ENCODE measurements around the gene CACTIN. TPM values are rescaled to one million over a fixed set of nuclear protein-coding genes. Genes with fewer than 3 reads are reported as not detected.
"Not testable (repeated sequence)": the region's sequence is repeated elsewhere in the genome, so short reads cannot be mapped to it uniquely, and the experiment has no call there.

CACTIN gene
- total RNA-seq, 1 donor from 2014 or later, result 12.5 TPM

DNA sequence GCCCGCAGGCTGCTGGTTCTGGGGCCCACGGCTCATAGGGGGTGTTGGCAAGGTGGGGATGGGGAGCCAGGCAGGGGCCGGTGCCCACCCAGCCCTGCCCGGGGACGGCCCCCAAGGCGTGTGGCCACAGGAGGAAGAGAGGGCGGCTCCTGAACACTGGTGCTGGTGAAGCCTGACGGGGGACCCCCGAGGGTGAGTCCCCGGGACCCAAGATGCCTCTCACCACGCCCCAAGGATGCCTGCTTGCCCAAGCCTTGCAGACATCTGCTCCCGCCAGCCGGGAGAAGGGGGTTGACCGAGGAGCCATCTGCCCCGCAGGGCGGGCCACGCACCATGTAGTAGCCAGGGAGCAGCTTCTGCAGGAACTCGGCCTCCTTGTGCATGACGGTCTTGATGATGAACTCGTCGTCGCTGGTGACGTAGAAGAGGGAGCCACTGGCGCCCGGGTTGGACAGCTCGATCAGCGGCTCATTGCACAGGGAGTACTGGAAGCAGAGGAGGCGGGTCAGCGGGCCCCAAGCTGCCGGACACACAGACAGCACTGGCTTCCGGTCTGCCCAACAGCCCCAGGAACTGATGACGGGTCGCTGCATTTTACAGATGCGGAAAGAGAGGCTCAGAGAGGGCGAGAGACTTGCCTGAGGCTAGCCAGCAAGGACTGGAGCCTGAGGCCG, 29.6 kb upstream of the CACTIN start:
- no peaks in the 10 kb centered on the region for H3K9me3 ChIP-seq (ENCODE audit: control insufficient read depth in 3 of 3, low read length in 3 of 3)
- peaks cover 35 to 60% (median 42%) of the 10 kb centered on the region in 3 donors for H3K36me3 ChIP-seq (ENCODE audit: control insufficient read depth in 3 of 3, insufficient read depth in 3 of 3, low read length in 3 of 3)
- no peaks in the 10 kb centered on the region for H3K27me3 ChIP-seq (ENCODE audit: control insufficient read depth in 3 of 3, insufficient read depth in 3 of 3, low read length in 3 of 3)
- H3K27ac ChIP-seq (ENCODE audit: low read depth, low read length), result no peak overlapping the region
- H3K4me3 ChIP-seq (ENCODE audit: low read length in 3 of 3), result no peak overlapping the region
- peaks cover 4 to 23% (median 16%) of the 10 kb centered on the region in 3 donors for H3K4me1 ChIP-seq (ENCODE audit: control insufficient read depth in 3 of 3, insufficient read depth in 3 of 3, low read length in 3 of 3)
- no peak overlapping the region for H3K9ac ChIP-seq (ENCODE audit: low read depth in 1 of 3, low read length in 3 of 3)

DNA sequence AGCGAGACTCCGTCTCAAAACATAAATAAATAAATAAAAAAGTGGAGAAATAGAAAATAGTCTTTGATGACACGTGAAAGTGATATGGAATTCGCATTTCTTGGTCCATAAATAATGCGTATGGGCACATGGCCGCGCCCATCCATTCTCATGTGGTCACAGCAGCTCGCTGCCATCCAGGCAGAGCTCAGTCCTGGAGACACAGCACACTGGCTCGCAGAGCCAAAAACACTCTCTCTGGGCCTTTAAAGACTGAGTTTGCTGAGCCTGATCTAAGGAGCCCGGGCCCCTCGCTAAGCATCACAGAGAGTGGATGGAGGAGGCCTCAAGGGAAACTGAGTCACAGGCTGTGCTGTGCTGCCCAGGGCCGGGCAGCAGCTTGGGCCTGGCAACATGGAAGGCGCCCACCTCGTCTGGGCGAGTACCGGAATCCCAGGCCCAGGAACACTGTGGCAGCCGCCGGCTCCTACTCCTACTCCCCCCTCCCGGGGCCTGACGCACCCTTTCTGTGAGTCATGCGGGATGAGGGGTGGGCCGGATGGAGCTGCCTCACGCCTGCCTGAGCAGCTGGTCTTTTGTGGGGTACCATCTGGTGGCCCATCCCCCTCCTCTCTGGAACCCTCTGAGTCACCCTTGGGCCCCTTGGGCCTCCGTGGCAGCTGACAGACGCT, 28.9 kb upstream of the CACTIN start:
- H3K27me3 ChIP-seq (ENCODE audit: control insufficient read depth in 3 of 3, insufficient read depth in 3 of 3, low read length in 3 of 3), result no peaks in the 10 kb centered on the region
- H3K4me3 ChIP-seq (ENCODE audit: low read length in 3 of 3), result no peak overlapping the region
- H3K27ac ChIP-seq (ENCODE audit: low read depth, low read length), result no peak overlapping the region
- H3K36me3 ChIP-seq (ENCODE audit: control insufficient read depth in 3 of 3, insufficient read depth in 3 of 3, low read length in 3 of 3), result peaks cover 35 to 59% (median 44%) of the 10 kb centered on the region in 3 donors
- H3K9ac ChIP-seq (ENCODE audit: low read depth in 1 of 3, low read length in 3 of 3), result no peak overlapping the region
- H3K9me3 ChIP-seq (ENCODE audit: control insufficient read depth in 3 of 3, low read length in 3 of 3), result no peaks in the 10 kb centered on the region
- peaks cover 0 to 16% (median 11%) of the 10 kb centered on the region in 3 donors for H3K4me1 ChIP-seq (ENCODE audit: control insufficient read depth in 3 of 3, insufficient read depth in 3 of 3, low read length in 3 of 3)

DNA sequence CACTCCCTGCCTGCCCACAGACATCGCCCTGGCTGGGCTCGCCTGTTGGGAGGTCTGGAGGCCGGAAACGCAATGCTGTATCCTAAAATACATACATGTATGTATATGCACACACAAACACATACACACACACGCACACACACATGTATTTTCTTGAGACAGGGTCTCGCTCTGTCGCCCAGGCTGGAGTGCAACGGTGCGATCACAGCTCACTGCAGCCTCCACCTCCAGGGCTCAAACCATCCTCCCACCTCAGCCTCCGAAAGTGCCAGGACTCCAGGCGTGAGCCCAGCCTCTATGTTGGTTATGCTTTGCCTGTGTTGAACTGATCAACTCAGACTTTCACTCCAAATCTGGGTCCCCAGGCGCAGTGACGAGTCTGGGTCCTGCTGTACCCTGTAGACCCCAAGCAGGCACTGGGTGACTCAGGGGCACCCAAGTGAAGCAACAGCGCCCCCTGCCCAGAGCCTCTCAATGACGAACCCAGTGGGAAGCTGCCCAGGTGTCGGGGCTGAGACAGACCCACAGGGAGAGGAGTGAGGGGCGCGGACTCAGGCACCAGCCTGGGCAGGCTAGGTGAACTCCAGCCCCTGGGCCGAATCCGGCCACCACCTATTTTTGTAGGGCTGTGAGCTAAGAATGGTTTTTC, 27.4 kb upstream of the CACTIN start:
- Histone ChIP-seq H3K4me1 (ENCODE audit: control insufficient read depth in 3 of 3, insufficient read depth in 3 of 3, low read length in 3 of 3) (peaks cover 7 to 20% (median 18%) of the 10 kb centered on the region in 3 donors), H3K9me3 (ENCODE audit: control insufficient read depth in 3 of 3, low read length in 3 of 3) (no peaks in the 10 kb centered on the region), H3K27ac (ENCODE audit: low read depth, low read length) (no peak overlapping the region), H3K4me3 (ENCODE audit: low read length in 3 of 3) (no peak overlapping the region), H3K9ac (ENCODE audit: low read depth in 1 of 3, low read length in 3 of 3) (no peak overlapping the region), H3K27me3 (ENCODE audit: control insufficient read depth in 3 of 3, insufficient read depth in 3 of 3, low read length in 3 of 3) (no peaks in the 10 kb centered on the region), H3K36me3 (ENCODE audit: control insufficient read depth in 3 of 3, insufficient read depth in 3 of 3, low read length in 3 of 3) (peaks cover 33 to 50% (median 44%) of the 10 kb centered on the region in 3 donors)

DNA sequence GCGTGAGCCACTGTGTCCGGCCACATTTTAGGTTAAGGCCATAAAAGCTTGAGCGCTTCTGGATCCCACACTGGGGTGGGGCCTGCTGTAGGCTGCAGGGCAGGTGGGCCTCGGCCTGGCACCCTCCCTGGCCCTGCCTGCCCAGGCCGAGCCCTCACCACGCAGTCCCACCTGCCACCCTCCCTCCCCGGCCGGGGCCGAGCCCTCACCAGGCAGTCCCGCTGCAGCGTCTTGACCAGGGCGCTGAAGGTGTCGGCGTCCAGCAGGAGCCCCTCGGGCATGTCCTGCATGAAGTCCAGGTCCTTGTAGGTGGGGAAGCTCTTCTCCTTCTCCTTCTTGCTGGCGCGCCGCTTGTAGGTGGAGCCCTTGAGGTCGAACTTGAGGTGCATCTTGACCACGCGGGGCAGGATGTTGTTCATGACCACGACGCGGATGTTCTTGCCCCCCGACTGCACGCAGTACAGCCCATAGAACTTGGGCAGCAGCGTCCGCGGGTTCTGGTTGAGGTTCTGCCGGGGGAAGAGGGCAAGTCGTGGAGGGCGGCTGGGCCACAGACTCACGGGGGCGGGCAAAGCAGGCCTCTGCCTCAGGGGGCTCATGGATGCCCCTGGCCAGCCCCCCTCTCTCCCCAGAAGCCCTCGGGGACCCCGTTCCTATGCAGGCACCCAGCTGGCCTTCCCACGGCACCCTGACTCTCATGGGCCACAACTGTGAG, 26.6 kb upstream of the CACTIN start:
- Histone ChIP-seq H3K27ac (ENCODE audit: low read depth, low read length) (no peak overlapping the region), H3K36me3 (ENCODE audit: control insufficient read depth in 3 of 3, insufficient read depth in 3 of 3, low read length in 3 of 3) (peaks cover 27 to 45% (median 44%) of the 10 kb centered on the region in 3 donors), H3K27me3 (ENCODE audit: control insufficient read depth in 3 of 3, insufficient read depth in 3 of 3, low read length in 3 of 3) (no peaks in the 10 kb centered on the region), H3K9ac (ENCODE audit: low read depth in 1 of 3, low read length in 3 of 3) (no peak overlapping the region), H3K4me3 (ENCODE audit: low read length in 3 of 3) (no peak overlapping the region), H3K4me1 (ENCODE audit: control insufficient read depth in 3 of 3, insufficient read depth in 3 of 3, low read length in 3 of 3) (peaks cover 7 to 17% (median 13%) of the 10 kb centered on the region in 3 donors), H3K9me3 (ENCODE audit: control insufficient read depth in 3 of 3, low read length in 3 of 3) (no peaks in the 10 kb centered on the region)

DNA sequence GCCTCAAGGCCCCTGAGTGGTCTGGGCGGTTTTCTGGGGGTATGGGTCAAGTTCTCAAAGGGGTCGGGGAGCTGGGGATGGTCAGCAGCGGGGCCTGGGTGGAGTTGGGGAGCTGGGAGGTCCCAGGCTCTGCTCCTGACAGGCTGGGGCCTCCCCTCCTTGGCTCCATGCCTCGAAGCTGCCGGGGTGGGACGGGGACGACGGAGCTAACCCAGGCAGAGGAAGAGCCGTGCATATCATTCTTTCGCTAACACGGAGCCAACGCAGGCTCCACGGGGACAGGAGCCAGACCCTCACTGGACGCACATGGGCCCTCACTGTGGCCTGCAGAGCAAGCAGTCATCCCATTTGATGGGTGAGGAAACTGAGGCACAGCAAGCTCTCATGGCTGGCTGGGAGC, 25.8 kb upstream of the CACTIN start:
- Histone ChIP-seq H3K4me3 (ENCODE audit: low read length in 3 of 3) (no peak overlapping the region), H3K27me3 (ENCODE audit: control insufficient read depth in 3 of 3, insufficient read depth in 3 of 3, low read length in 3 of 3) (no peaks in the 10 kb centered on the region), H3K9ac (ENCODE audit: low read depth in 1 of 3, low read length in 3 of 3) (no peak overlapping the region), H3K9me3 (ENCODE audit: control insufficient read depth in 3 of 3, low read length in 3 of 3) (no peaks in the 10 kb centered on the region), H3K36me3 (ENCODE audit: control insufficient read depth in 3 of 3, insufficient read depth in 3 of 3, low read length in 3 of 3) (peaks cover 25 to 41% (median 41%) of the 10 kb centered on the region in 3 donors), H3K27ac (ENCODE audit: low read depth, low read length) (no peak overlapping the region), H3K4me1 (ENCODE audit: control insufficient read depth in 3 of 3, insufficient read depth in 3 of 3, low read length in 3 of 3) (peaks cover 7 to 11% (median 8%) of the 10 kb centered on the region in 3 donors)

DNA sequence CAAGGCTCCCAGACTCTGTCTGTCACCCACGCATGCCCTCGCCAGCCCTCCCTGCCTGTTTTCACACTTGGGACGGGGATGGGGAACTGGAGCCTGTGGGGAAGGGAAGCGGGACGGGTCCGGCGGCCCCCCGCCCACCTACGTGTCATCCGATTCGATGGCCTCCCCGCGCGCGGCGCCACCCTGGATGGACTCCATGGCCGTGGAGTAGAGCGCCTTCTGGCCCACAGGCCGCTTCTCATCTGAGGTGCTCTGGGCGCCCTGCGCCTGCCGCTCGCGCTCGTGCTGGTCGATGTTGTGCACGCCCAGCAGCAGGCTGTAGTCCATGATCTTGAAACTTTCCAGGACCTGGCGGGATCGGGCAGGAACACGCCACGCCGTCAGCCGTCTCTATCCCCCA, 25.1 kb upstream of the CACTIN start:
- peak overlapping the region in 1 of 3 donors; percentile 16 for H3K9ac ChIP-seq (ENCODE audit: low read depth in 1 of 3, low read length in 3 of 3)
- peaks cover 21 to 35% (median 33%) of the 10 kb centered on the region in 3 donors for H3K36me3 ChIP-seq (ENCODE audit: control insufficient read depth in 3 of 3, insufficient read depth in 3 of 3, low read length in 3 of 3)
- H3K9me3 ChIP-seq (ENCODE audit: control insufficient read depth in 3 of 3, low read length in 3 of 3), result no peaks in the 10 kb centered on the region

DNA sequence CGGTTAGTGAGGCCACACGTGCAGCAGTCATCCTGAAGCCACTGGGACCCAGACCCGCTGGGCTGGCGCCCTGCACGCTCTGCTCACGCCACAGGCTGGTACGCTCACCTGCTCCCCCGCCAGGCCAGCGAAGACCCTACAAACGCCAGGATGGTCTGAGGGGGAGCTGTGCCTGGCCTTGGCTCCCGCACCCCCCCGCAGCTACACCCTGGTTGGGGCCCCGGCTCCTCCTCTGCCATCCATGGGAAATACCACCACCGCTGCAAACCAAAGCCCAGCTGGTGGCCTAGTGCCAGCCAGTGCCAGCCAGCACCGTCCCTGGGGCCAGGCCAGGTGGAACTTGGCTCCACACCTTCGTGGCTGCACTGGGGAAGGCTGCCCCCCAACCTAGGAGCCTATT, 23.3 kb upstream of the CACTIN start:
- no peak overlapping the region for H3K4me3 ChIP-seq (ENCODE audit: low read length in 3 of 3)
- no peaks in the 10 kb centered on the region for H3K9me3 ChIP-seq (ENCODE audit: control insufficient read depth in 3 of 3, low read length in 3 of 3)
- no peaks in the 10 kb centered on the region for H3K27me3 ChIP-seq (ENCODE audit: control insufficient read depth in 3 of 3, insufficient read depth in 3 of 3, low read length in 3 of 3)
- H3K27ac ChIP-seq (ENCODE audit: low read depth, low read length), result no peak overlapping the region
- peak overlapping the region in 2 of 3 donors; percentile 23 to 40 for H3K9ac ChIP-seq (ENCODE audit: low read depth in 1 of 3, low read length in 3 of 3)
- H3K4me1 ChIP-seq (ENCODE audit: control insufficient read depth in 3 of 3, insufficient read depth in 3 of 3, low read length in 3 of 3), result peaks cover 7 to 11% (median 8%) of the 10 kb centered on the region in 3 donors
- H3K36me3 ChIP-seq (ENCODE audit: control insufficient read depth in 3 of 3, insufficient read depth in 3 of 3, low read length in 3 of 3), result peaks cover 30 to 38% (median 33%) of the 10 kb centered on the region in 3 donors

More for the DNA sequence above, 25.1 kb upstream of the CACTIN start:
- no peak overlapping the region for H3K4me3 ChIP-seq (ENCODE audit: low read length in 3 of 3)
- peaks cover 7 to 11% (median 8%) of the 10 kb centered on the region in 3 donors for H3K4me1 ChIP-seq (ENCODE audit: control insufficient read depth in 3 of 3, insufficient read depth in 3 of 3, low read length in 3 of 3)
- no peaks in the 10 kb centered on the region for H3K27me3 ChIP-seq (ENCODE audit: control insufficient read depth in 3 of 3, insufficient read depth in 3 of 3, low read length in 3 of 3)
- no peak overlapping the region for H3K27ac ChIP-seq (ENCODE audit: low read depth, low read length)

GRCh38 chr19:3648037-3648905, 21.7 kb upstream of the CACTIN start:
- peaks cover 25 to 35% (median 28%) of the 10 kb centered on the region in 3 donors for H3K36me3 ChIP-seq (ENCODE audit: control insufficient read depth in 3 of 3, insufficient read depth in 3 of 3, low read length in 3 of 3)

DNA sequence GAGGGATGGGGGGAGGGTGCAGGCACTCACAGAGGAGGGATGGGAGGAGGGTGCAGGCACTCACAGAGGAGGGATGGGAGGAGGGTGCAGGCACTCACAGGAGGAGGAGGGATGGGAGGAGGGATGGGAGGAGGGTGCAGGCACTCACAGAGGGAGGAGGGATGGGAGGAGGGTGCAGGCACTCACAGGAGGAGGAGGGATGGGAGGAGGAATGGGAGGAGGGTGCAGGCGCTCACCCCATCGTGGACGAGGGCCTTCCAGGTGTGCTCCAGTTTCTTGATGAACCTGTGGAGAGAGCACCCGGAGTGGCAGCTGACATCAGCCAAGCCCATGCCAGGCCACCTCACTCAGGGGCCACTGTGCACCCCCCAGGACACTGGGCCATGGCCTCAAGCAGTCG, 20.5 kb upstream of the CACTIN start:
- H3K27me3 ChIP-seq (ENCODE audit: control insufficient read depth in 3 of 3, insufficient read depth in 3 of 3, low read length in 3 of 3); H3K4me3 ChIP-seq (ENCODE audit: low read length in 3 of 3): not testable (repeated sequence)

More at GRCh38 chr19:3648037-3648905, 21.7 kb upstream of the CACTIN start:
- Histone ChIP-seq H3K27me3 (ENCODE audit: control insufficient read depth in 3 of 3, insufficient read depth in 3 of 3, low read length in 3 of 3) (no peaks in the 10 kb centered on the region), H3K27ac (ENCODE audit: low read depth, low read length) (no peak overlapping the region), H3K9me3 (ENCODE audit: control insufficient read depth in 3 of 3, low read length in 3 of 3) (no peaks in the 10 kb centered on the region), H3K4me1 (ENCODE audit: control insufficient read depth in 3 of 3, insufficient read depth in 3 of 3, low read length in 3 of 3) (peaks cover 7 to 11% (median 8%) of the 10 kb centered on the region in 3 donors), H3K4me3 (ENCODE audit: low read length in 3 of 3) (no peak overlapping the region), H3K9ac (ENCODE audit: low read depth in 1 of 3, low read length in 3 of 3) (no peak overlapping the region)

More for the DNA sequence above, 20.5 kb upstream of the CACTIN start:
- H3K36me3 ChIP-seq (ENCODE audit: control insufficient read depth in 3 of 3, insufficient read depth in 3 of 3, low read length in 3 of 3), result peaks cover 16 to 27% (median 24%) of the 10 kb centered on the region in 3 donors
- peaks cover 7 to 11% (median 8%) of the 10 kb centered on the region in 3 donors for H3K4me1 ChIP-seq (ENCODE audit: control insufficient read depth in 3 of 3, insufficient read depth in 3 of 3, low read length in 3 of 3)
- not testable (repeated sequence) for H3K9me3 ChIP-seq (ENCODE audit: control insufficient read depth in 3 of 3, low read length in 3 of 3); H3K9ac ChIP-seq (ENCODE audit: low read depth in 1 of 3, low read length in 3 of 3); H3K27ac ChIP-seq (ENCODE audit: low read depth, low read length)
